Endothelial cell of umbilical vein (primary cell): ENCODE measurements around the gene PLA2G6. TPM values are rescaled to one million over a fixed set of nuclear protein-coding genes. Genes with fewer than 3 reads are reported as not detected.
A peak's percentile ranks its signal among the peaks of the same experiment; 100 is the strongest.

Source experiments
- BruUV-seq: library from RNA; stranded (reverse); fragments of 400-500 nt; replicated peaks from 2 replicates; lab custom pipeline; 2021; lab: Mats Ljungman, UMichigan
- CTCF ChIA-PET: fragments of 300-600, 350-600 bp; sonication (Branson Sonifier 250); formaldehyde crosslinking; loops from one replicate; lab custom pipeline; 2021; ENCODE audit warnings: antibody characterized with exemption, inconsistent platforms; lab: Charles Lee
- POLR2A ChIA-PET: fragments of 300-600, 350-600 bp; sonication (Branson Sonifier 250); formaldehyde crosslinking; loops from one replicate; lab custom pipeline; 2021; ENCODE audit warnings: antibody characterized with exemption, inconsistent platforms; lab: Charles Lee
- DNase-seq: peaks from one replicate; pipeline ENCODE4 v3.0.0-alpha.2; 2011; ENCODE audit warnings: low read depth, low spot score
- FAIRE-seq: peaks from 2 replicates; lab custom pipeline; 2011; peaks lifted over from hg19 to GRCh38; lab: Jason Lieb, UNC
- H2AFZ ChIP-seq: 2 replicates; pipeline ENCODE4 v1.6.0; 2012; ENCODE audit warnings: low read depth, low read length, control low read depth, inconsistent platforms
- H3K27ac ChIP-seq: 2 replicates; pipeline ENCODE4 v1.5.1; 2011; ENCODE audit warnings: low read depth, mild to moderate bottlenecking, control low read depth, low read length, moderate library complexity; ENCODE audit not compliant: insufficient read depth
- H3K27me3 ChIP-seq, 2 experiments: 2 replicates each; pipeline versions ENCODE4 v1.6.0 to v1.6.1; 2011; ENCODE audit warnings: low read length in 2 of 2, mixed read lengths in 1 of 2; ENCODE audit not compliant: control insufficient read depth in 2 of 2, insufficient read depth in 2 of 2
- H3K36me3 ChIP-seq, 2 experiments: 2 replicates in 1 of 2; 3 replicates in 1 of 2; pipeline ENCODE4 v1.5.1; 2011; ENCODE audit warnings: low read length in 2 of 2, mild to moderate bottlenecking in 1 of 2, moderate library complexity in 1 of 2; ENCODE audit not compliant: control insufficient read depth in 2 of 2, insufficient read depth in 2 of 2; ENCODE audit errors: extremely low read depth in 1 of 2
- H3K4me1 ChIP-seq: 3 replicates; pipeline ENCODE4 v1.5.1; 2011; ENCODE audit warnings: mild to moderate bottlenecking, low read length; ENCODE audit not compliant: control insufficient read depth, insufficient read depth; ENCODE audit errors: extremely low read depth
- H3K4me2 ChIP-seq: 2 replicates; pipeline ENCODE4 v1.6.1; 2011; ENCODE audit warnings: low read length, control low read depth, mixed read lengths; ENCODE audit not compliant: insufficient read depth
- H3K4me3 ChIP-seq, 3 experiments: fragments of 200-600 bp in 1 of 3; sonication (generic), shearing (Covaris generic) in 1 of 3; replicated peaks in 1 of 3; 2 replicates each; pipeline ENCODE4 v1.5.1; 2011 to 2016; ENCODE audit warnings: control low read depth in 3 of 3, low read length in 3 of 3, mild to moderate bottlenecking in 2 of 3, inconsistent platforms in 1 of 3, low read depth in 1 of 3, moderate library complexity in 1 of 3; ENCODE audit not compliant: insufficient read depth in 1 of 3
- H3K79me2 ChIP-seq: 2 replicates; pipeline ENCODE4 v1.6.0; 2012; ENCODE audit warnings: low read length, inconsistent platforms; ENCODE audit not compliant: control insufficient read depth, insufficient read depth
- H3K9ac ChIP-seq: replicated peaks from 2 replicates; pipeline ENCODE3; 2011; ENCODE audit warnings: low read length, control low read depth; ENCODE audit not compliant: insufficient read depth; ENCODE audit errors: extremely low read depth
- H3K9me1 ChIP-seq: replicated peaks from 3 replicates; pipeline ENCODE4 v1.6.0; 2011; ENCODE audit warnings: mild to moderate bottlenecking, low read length; ENCODE audit not compliant: control insufficient read depth, insufficient read depth; ENCODE audit errors: extremely low read depth
- H3K9me3 ChIP-seq: replicated peaks from 2 replicates; pipeline ENCODE4 v1.5.1; 2012; ENCODE audit warnings: low read length, inconsistent platforms; ENCODE audit not compliant: control insufficient read depth, insufficient read depth
- H4K20me1 ChIP-seq: replicated peaks from 2 replicates; pipeline ENCODE3; 2011; ENCODE audit warnings: mild to moderate bottlenecking, low read length; ENCODE audit not compliant: control insufficient read depth, insufficient read depth; ENCODE audit errors: extremely low read depth
- EZH2 ChIP-seq: IDR thresholded peaks from 2 replicates; pipeline ENCODE4 v1.6.1; 2012; ENCODE audit warnings: borderline replicate concordance, low read depth, mild to moderate bottlenecking, moderate library complexity, low read length, inconsistent platforms; ENCODE audit not compliant: severe bottlenecking
- FOS ChIP-seq: IDR thresholded peaks from 2 replicates; pipeline ENCODE4 v1.6.1; 2011; ENCODE audit warnings: mild to moderate bottlenecking, low read length, moderate library complexity, borderline replicate concordance; ENCODE audit not compliant: insufficient read depth
- GATA2 ChIP-seq: IDR thresholded peaks from 2 replicates; pipeline ENCODE4 v1.7.0; 2011; ENCODE audit warnings: low read depth, mild to moderate bottlenecking, moderate library complexity, mixed read lengths, low read length; ENCODE audit not compliant: insufficient read length, insufficient read depth
- JUN ChIP-seq: IDR thresholded peaks from 2 replicates; pipeline ENCODE4 v1.6.1; 2011; ENCODE audit warnings: borderline replicate concordance, low read depth; ENCODE audit not compliant: insufficient read length, insufficient read depth
- MYC ChIP-seq: IDR thresholded peaks from one replicate; pipeline ENCODE4 v1.6.1; 2011; ENCODE audit warnings: mild to moderate bottlenecking, low read depth, low read length
- POLR2A ChIP-seq: IDR thresholded peaks from 2 replicates; pipeline ENCODE4 v1.6.1; 2012; ENCODE audit warnings: low read depth, mild to moderate bottlenecking, control low read depth, low read length
- POLR2AphosphoS5 ChIP-seq: IDR thresholded peaks from 2 replicates; pipeline ENCODE4 v1.6.1; 2012; ENCODE audit warnings: low read depth, mild to moderate bottlenecking, control low read depth, low read length, moderate library complexity; ENCODE audit not compliant: insufficient read depth
- dilution Hi-C: fragments of 300-500 bp; cut with MboI; formaldehyde crosslinking; loops from one replicate; pipeline ENCODE4 v1.15.0; 2019; ENCODE audit warnings: low sequenced_read_pairs; ENCODE audit not compliant: extremely low pct_ligation_motif_present
- intact Hi-C: fragments of 100-400 bp; cut with micrococcal nuclease; formaldehyde crosslinking; loops from one replicate; pipeline ENCODE4 v1.10.0; 2022
- polyA plus RNA-seq, 4 experiments: library from polyadenylated mRNA; depleted of rRNA in 3 of 4; stranded (reverse) in 3 of 4; unstranded in 1 of 4; fragments of >200 nt; gene quantifications; 2 replicates each; pipeline versions ENCODE4 v1.2.1 to v1.2.3, GENCODE V29; 2011 to 2012; ENCODE audit warnings: missing spikeins in 1 of 4
- total RNA-seq: library from RNA; stranded (reverse); gene quantifications from 2 replicates; pipeline ENCODE4 v1.2.3, GENCODE V29; 2021
- TF ChIP-seq, protein P1 (sequence below): IDR thresholded peaks from 2 replicates; pipeline ENCODE4 v1.6.1; 2011; ENCODE audit not compliant: insufficient read depth, insufficient read length
- TF ChIP-seq, protein P2 (sequence below), 2 donors: IDR thresholded peaks; 1 replicate in 1 of 2; 2 replicates in 1 of 2; pipeline ENCODE4 v1.5.1; 2011; ENCODE audit warnings: low read length in 2 of 2, mild to moderate bottlenecking in 2 of 2, moderate library complexity in 2 of 2, control low read depth in 1 of 2, inconsistent platforms in 1 of 2, low read depth in 1 of 2; ENCODE audit not compliant: insufficient read depth in 1 of 2; ENCODE audit errors: extremely low read depth in 1 of 2

PLA2G6 gene
- total and polyA plus RNA-seq, 2 donors (not counting 3 experiments of a cell fraction or from before 2014, with no cell fraction given) = 6.6 to 10.3 TPM

DNA sequence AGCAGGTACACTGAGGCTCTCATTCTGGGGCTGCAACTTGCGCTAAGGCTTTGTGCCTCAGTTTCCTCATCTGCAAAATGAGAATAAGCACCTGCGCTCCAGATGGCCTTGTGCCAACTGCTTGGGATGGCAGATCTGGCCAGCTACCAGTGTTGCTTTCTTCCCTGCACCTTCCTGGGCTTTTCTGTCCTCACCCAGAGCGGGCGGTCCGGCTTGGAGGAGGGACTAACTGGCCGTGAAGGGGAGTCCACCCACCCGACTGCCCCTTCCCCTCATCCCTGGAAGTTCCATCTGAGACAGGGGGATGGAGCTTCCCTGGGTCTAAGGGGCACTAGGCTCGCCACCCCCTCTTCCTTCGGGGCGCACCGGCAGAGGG, 101.2 kb downstream of the PLA2G6 start:
- Histone ChIP-seq H3K27me3 (peaks cover 9 to 12% of the 10 kb centered on the region in 2 experiments), H3K9me3 (no peaks in the 10 kb centered on the region), H3K79me2 (no peaks in the 10 kb centered on the region), H3K4me1 (peaks cover 5% of the 10 kb centered on the region), H2AFZ (peak overlapping the region; percentile 60), H3K9me1 (no peaks in the 10 kb centered on the region), H4K20me1 (no peaks in the 10 kb centered on the region), H3K36me3 (no peaks in the 10 kb centered on the region), H3K4me2 (no peak overlapping the region), H3K9ac (no peak overlapping the region), H3K4me3 (no peak overlapping the region), H3K27ac (no peak overlapping the region)
- ChIA-PET POLR2A (no interaction called here), CTCF (no interaction called here)
- TF ChIP-seq GATA2 = no peak
- no peak for TF ChIP-seq MYC
- no peak for TF ChIP-seq POLR2A
- no peak for TF ChIP-seq JUN
- TF ChIP-seq, protein P1, sequence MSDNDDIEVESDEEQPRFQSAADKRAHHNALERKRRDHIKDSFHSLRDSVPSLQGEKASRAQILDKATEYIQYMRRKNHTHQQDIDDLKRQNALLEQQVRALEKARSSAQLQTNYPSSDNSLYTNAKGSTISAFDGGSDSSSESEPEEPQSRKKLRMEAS = no peak
- no peak for TF ChIP-seq FOS
- no peak for TF ChIP-seq EZH2
- TF ChIP-seq POLR2AphosphoS5 = no peak
- TF ChIP-seq, protein P2, sequence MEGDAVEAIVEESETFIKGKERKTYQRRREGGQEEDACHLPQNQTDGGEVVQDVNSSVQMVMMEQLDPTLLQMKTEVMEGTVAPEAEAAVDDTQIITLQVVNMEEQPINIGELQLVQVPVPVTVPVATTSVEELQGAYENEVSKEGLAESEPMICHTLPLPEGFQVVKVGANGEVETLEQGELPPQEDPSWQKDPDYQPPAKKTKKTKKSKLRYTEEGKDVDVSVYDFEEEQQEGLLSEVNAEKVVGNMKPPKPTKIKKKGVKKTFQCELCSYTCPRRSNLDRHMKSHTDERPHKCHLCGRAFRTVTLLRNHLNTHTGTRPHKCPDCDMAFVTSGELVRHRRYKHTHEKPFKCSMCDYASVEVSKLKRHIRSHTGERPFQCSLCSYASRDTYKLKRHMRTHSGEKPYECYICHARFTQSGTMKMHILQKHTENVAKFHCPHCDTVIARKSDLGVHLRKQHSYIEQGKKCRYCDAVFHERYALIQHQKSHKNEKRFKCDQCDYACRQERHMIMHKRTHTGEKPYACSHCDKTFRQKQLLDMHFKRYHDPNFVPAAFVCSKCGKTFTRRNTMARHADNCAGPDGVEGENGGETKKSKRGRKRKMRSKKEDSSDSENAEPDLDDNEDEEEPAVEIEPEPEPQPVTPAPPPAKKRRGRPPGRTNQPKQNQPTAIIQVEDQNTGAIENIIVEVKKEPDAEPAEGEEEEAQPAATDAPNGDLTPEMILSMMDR (IDR thresholded peaks at IDR 0.05; ENCODE audit: extremely low read depth in 1 of 2, insufficient read depth in 1 of 2, low read depth in 1 of 2, low read length in 2 of 2) = no peak
- no peak for DNase-seq
- FAIRE-seq = no peak
- dilution Hi-C loops (no loop called here), intact Hi-C loops (no loop called here)
- BruUV-seq = no TSS peak
